ENCODE results near the gene KIAA1549. TPM values are rescaled to one million over a fixed set of nuclear protein-coding genes. Genes with fewer than 3 reads are reported as not detected.

The KIAA1549 gene
- total and polyA plus RNA-seq, 2 donors (not counting 1 experiment from before 2014, with no cell fraction given) = under 0.01 to 0.52 TPM

GRCh38 chr7:138949421-138950088 is 31.6 kb downstream of the KIAA1549 start:
- H3K79me2 ChIP-seq (ENCODE audit: control insufficient read depth, insufficient read depth, low read length) = no peaks in the 10 kb centered on the region
- TF ChIP-seq CTCF (IDR thresholded peaks at IDR 0.05) (no peak), EZH2 (IDR thresholded peaks at IDR 0.05; ENCODE audit: borderline replicate concordance, insufficient read depth, low read depth, low read length, poor library complexity, severe bottlenecking) (no peak)
- Mint-ChIP-seq H3K4me3 (no peak overlapping the region), H3K27ac (no peak overlapping the region), H3K9me3 (ENCODE audit: insufficient read depth) (no peaks in the 10 kb centered on the region), H3K4me1 (no peaks in the 10 kb centered on the region), H3K27me3 (peaks cover 26% of the 10 kb centered on the region)
- no peak overlapping the region for H3K9ac ChIP-seq (ENCODE audit: low read length)
- CTCF ChIA-PET = no interaction called here
- 90% methylated on average over 12 of the region's 12 CpGs for WGBS (ENCODE audit: insufficient coverage)
- no peaks in the 10 kb centered on the region for H3K36me3 ChIP-seq (replicated peaks in 1 of 2; ENCODE audit: control extremely low read depth in 1 of 2, control insufficient read depth in 1 of 2, extremely low read depth in 1 of 2, insufficient read depth in 2 of 2, low read length in 1 of 2)
- no peak for DNase-seq
- no peak overlapping the region for H3K4me2 ChIP-seq (replicated peaks; ENCODE audit: low read depth, low read length, poor library complexity, severe bottlenecking)
- no peak overlapping the region for H3K4me3 ChIP-seq (ENCODE audit: control extremely low read depth in 1 of 5, extremely low read depth in 1 of 5, insufficient read depth in 1 of 5, low read depth in 2 of 5, low read length in 4 of 5)
- H3K27me3 ChIP-seq (replicated peaks in 1 of 4; ENCODE audit: control extremely low read depth in 1 of 4, control insufficient read depth in 3 of 4, insufficient read depth in 4 of 4, low read length in 3 of 4) = no peaks in the 10 kb centered on the region
- ATAC-seq (ENCODE audit: low read depth) = no peak
- no peak overlapping the region for H2AFZ ChIP-seq (ENCODE audit: insufficient read depth, low read depth, low read length, poor library complexity, severe bottlenecking)
- no peaks in the 10 kb centered on the region for H4K20me1 ChIP-seq (ENCODE audit: control insufficient read depth, insufficient read depth, low read length, poor library complexity, severe bottlenecking)
- intact Hi-C loops (cut with micrococcal nuclease) = no loop called here
- no peak overlapping the region for H3K27ac ChIP-seq (ENCODE audit: low read length in 2 of 2)
- H3K9me3 ChIP-seq (ENCODE audit: control extremely low read depth in 1 of 3, control insufficient read depth in 2 of 3, insufficient read depth in 1 of 3, low read length in 2 of 3) = no peaks in the 10 kb centered on the region
- POLR2A ChIA-PET = no interaction called here
- H3K4me1 ChIP-seq (ENCODE audit: control insufficient read depth in 2 of 2, insufficient read depth in 2 of 2, low read length in 2 of 2) = no peaks in the 10 kb centered on the region

GRCh38 chr7:138948403-138948802 is 32.8 kb downstream of the KIAA1549 start:
- ChIA-PET POLR2A (no interaction called here), CTCF (no interaction called here)
- ATAC-seq (ENCODE audit: low read depth) = no peak
- Histone ChIP-seq H3K79me2 (ENCODE audit: control insufficient read depth, insufficient read depth, low read length) (no peaks in the 10 kb centered on the region), H3K27ac (ENCODE audit: low read length in 2 of 2) (no peak overlapping the region), H3K4me2 (replicated peaks; ENCODE audit: low read depth, low read length, poor library complexity, severe bottlenecking) (no peak overlapping the region), H3K27me3 (replicated peaks in 1 of 4; ENCODE audit: control extremely low read depth in 1 of 4, control insufficient read depth in 3 of 4, insufficient read depth in 4 of 4, low read length in 3 of 4) (no peaks in the 10 kb centered on the region), H3K9ac (ENCODE audit: low read length) (no peak overlapping the region), H2AFZ (ENCODE audit: insufficient read depth, low read depth, low read length, poor library complexity, severe bottlenecking) (no peak overlapping the region), H3K4me1 (ENCODE audit: control insufficient read depth in 2 of 2, insufficient read depth in 2 of 2, low read length in 2 of 2) (no peaks in the 10 kb centered on the region), H3K9me3 (ENCODE audit: control extremely low read depth in 1 of 3, control insufficient read depth in 2 of 3, insufficient read depth in 1 of 3, low read length in 2 of 3) (no peaks in the 10 kb centered on the region), H4K20me1 (ENCODE audit: control insufficient read depth, insufficient read depth, low read length, poor library complexity, severe bottlenecking) (no peaks in the 10 kb centered on the region), H3K36me3 (replicated peaks in 1 of 2; ENCODE audit: control extremely low read depth in 1 of 2, control insufficient read depth in 1 of 2, extremely low read depth in 1 of 2, insufficient read depth in 2 of 2, low read length in 1 of 2) (no peaks in the 10 kb centered on the region), H3K4me3 (ENCODE audit: control extremely low read depth in 1 of 5, extremely low read depth in 1 of 5, insufficient read depth in 1 of 5, low read depth in 2 of 5, low read length in 4 of 5) (no peak overlapping the region)
- no peak for DNase-seq
- no peak for TF ChIP-seq EZH2 (IDR thresholded peaks at IDR 0.05; ENCODE audit: borderline replicate concordance, insufficient read depth, low read depth, low read length, poor library complexity, severe bottlenecking)
- no peak for TF ChIP-seq CTCF (IDR thresholded peaks at IDR 0.05)
- H3K4me3 Mint-ChIP-seq = no peak overlapping the region
- WGBS (ENCODE audit: insufficient coverage) = no CpG with 5 or more reads among the region's 6 CpGs
- H3K27ac Mint-ChIP-seq = no peak overlapping the region
- peaks cover 21% of the 10 kb centered on the region for H3K27me3 Mint-ChIP-seq
- intact Hi-C loops (cut with micrococcal nuclease) = no loop called here
- H3K9me3 Mint-ChIP-seq (ENCODE audit: insufficient read depth) = no peaks in the 10 kb centered on the region
- H3K4me1 Mint-ChIP-seq = no peaks in the 10 kb centered on the region

All from B cell (primary cell).